Parathyroid adenoma (tissue), 2 donors: ENCODE measurements around the gene GTF2F2.

ENCODE experiments used
- H2AFZ ChIP-seq: fragments of 300-600 bp; sonication (generic); one replicate; pipeline ENCODE4 v1.7.0; 2017; ENCODE audit warnings: antibody characterized with exemption, mild to moderate bottlenecking
- H3K27ac ChIP-seq: fragments of 300-600 bp; sonication (generic); one replicate; pipeline ENCODE4 v1.7.0; 2017
- H3K27me3 ChIP-seq: fragments of 300-600 bp; sonication (generic); one replicate; pipeline ENCODE4 v1.7.0; 2017; ENCODE audit warnings: low read length; ENCODE audit not compliant: control insufficient read depth, insufficient read depth
- H3K36me3 ChIP-seq: fragments of 300-600 bp; sonication (generic); one replicate; pipeline ENCODE4 v1.7.0; 2017; ENCODE audit warnings: low read length; ENCODE audit not compliant: control insufficient read depth, insufficient read depth
- H3K4me1 ChIP-seq: fragments of 300-600 bp; sonication (generic); one replicate; pipeline ENCODE4 v1.7.0; 2017; ENCODE audit warnings: control low read depth
- H3K4me2 ChIP-seq: fragments of 300-600 bp; sonication (generic); one replicate; pipeline ENCODE4 v1.7.0; 2017; ENCODE audit warnings: low read length
- H3K4me3 ChIP-seq: fragments of 300-600 bp; sonication (generic); one replicate; pipeline ENCODE4 v1.7.0; 2017; ENCODE audit warnings: low read depth, low read length
- H3K79me2 ChIP-seq: fragments of 300-600 bp; sonication (generic); one replicate; pipeline ENCODE4 v1.7.0; 2017; ENCODE audit warnings: control low read depth
- H3K9ac ChIP-seq: fragments of 300-600 bp; sonication (generic); one replicate; pipeline ENCODE4 v1.7.0; 2017; ENCODE audit warnings: mild to moderate bottlenecking
- H3K9me3 ChIP-seq: fragments of 300-600 bp; sonication (generic); one replicate; pipeline ENCODE4 v1.7.0; 2017; ENCODE audit warnings: low read length; ENCODE audit not compliant: control insufficient read depth
- CTCF ChIP-seq: fragments of 300-600 bp; sonication (generic); IDR thresholded peaks from one replicate; pipeline ENCODE4 v1.7.0; 2017; ENCODE audit warnings: antibody characterized with exemption, mild to moderate bottlenecking
- donor health status: primary hyperparathyroidism.

GTF2F2 gene

GRCh38 chr13:45107539-45107938 lies 12.8 kb upstream of the GTF2F2 start:
- no peaks in the 10 kb centered on the region for H3K36me3 ChIP-seq
- H3K4me2 ChIP-seq, result no peak overlapping the region
- no peak for TF ChIP-seq CTCF
- no peaks in the 10 kb centered on the region for H3K9me3 ChIP-seq
- H3K4me3 ChIP-seq, result no peak overlapping the region
- H3K27me3 ChIP-seq, result no peaks in the 10 kb centered on the region
- no peak overlapping the region for H3K27ac ChIP-seq
- H3K79me2 ChIP-seq, result no peaks in the 10 kb centered on the region
- no peaks in the 10 kb centered on the region for H3K4me1 ChIP-seq
- H3K9ac ChIP-seq, result no peak overlapping the region
- no peak overlapping the region for H2AFZ ChIP-seq

GRCh38 chr13:45108716-45109101 lies 11.6 kb upstream of the GTF2F2 start:
- Histone ChIP-seq H3K27me3 (no peaks in the 10 kb centered on the region), H3K27ac (no peak overlapping the region), H3K4me2 (no peak overlapping the region), H3K9me3 (no peaks in the 10 kb centered on the region), H2AFZ (peak overlapping the region; percentile 28), H3K4me1 (no peaks in the 10 kb centered on the region), H3K9ac (no peak overlapping the region), H3K79me2 (no peaks in the 10 kb centered on the region), H3K36me3 (no peaks in the 10 kb centered on the region), H3K4me3 (no peak overlapping the region)
- no peak for TF ChIP-seq CTCF

GRCh38 chr13:45109102-45109720 lies 11.1 kb upstream of the GTF2F2 start:
- no peak overlapping the region for H3K4me3 ChIP-seq
- no peaks in the 10 kb centered on the region for H3K4me1 ChIP-seq
- no peaks in the 10 kb centered on the region for H3K36me3 ChIP-seq
- H3K9me3 ChIP-seq, result no peaks in the 10 kb centered on the region
- H3K27ac ChIP-seq, result no peak overlapping the region
- H3K27me3 ChIP-seq, result no peaks in the 10 kb centered on the region
- H3K4me2 ChIP-seq, result no peak overlapping the region
- H3K9ac ChIP-seq, result no peak overlapping the region
- no peak for TF ChIP-seq CTCF
- no peaks in the 10 kb centered on the region for H3K79me2 ChIP-seq
- H2AFZ ChIP-seq, result peak overlapping the region; percentile 28

GRCh38 chr13:45113233-45114224 lies 6.8 kb upstream of the GTF2F2 start:
- H3K4me1 ChIP-seq, result no peaks in the 10 kb centered on the region
- no peak for TF ChIP-seq CTCF
- H3K4me2 ChIP-seq, result no peak overlapping the region
- no peaks in the 10 kb centered on the region for H3K79me2 ChIP-seq
- no peaks in the 10 kb centered on the region for H3K27me3 ChIP-seq
- no peaks in the 10 kb centered on the region for H3K36me3 ChIP-seq
- no peaks in the 10 kb centered on the region for H3K9me3 ChIP-seq
- H3K4me3 ChIP-seq, result no peak overlapping the region
- H2AFZ ChIP-seq, result no peak overlapping the region
- H3K9ac ChIP-seq, result no peak overlapping the region
- H3K27ac ChIP-seq, result no peak overlapping the region
